ENCODE data around the gene MEOX2. TPM values are rescaled to one million over a fixed set of nuclear protein-coding genes. Genes with fewer than 3 reads are reported as not detected.

The MEOX2 gene
- total RNA-seq, 1 donor from 2014 or later, result 17.1 TPM

- Histone ChIP-seq H3K4me3 (peak overlapping the region; percentile 57), H3K27ac (no peak overlapping the region), H3K9me3 (no peaks in the 10 kb centered on the region), H3K27me3 (ENCODE audit: low read depth) (peaks cover 38% of the 10 kb centered on the region), H3K36me3 (no peaks in the 10 kb centered on the region), H3K4me1 (no peaks in the 10 kb centered on the region)
- DNase-seq (no peak), ATAC-seq (no peak)
- TF ChIP-seq, protein P1, sequence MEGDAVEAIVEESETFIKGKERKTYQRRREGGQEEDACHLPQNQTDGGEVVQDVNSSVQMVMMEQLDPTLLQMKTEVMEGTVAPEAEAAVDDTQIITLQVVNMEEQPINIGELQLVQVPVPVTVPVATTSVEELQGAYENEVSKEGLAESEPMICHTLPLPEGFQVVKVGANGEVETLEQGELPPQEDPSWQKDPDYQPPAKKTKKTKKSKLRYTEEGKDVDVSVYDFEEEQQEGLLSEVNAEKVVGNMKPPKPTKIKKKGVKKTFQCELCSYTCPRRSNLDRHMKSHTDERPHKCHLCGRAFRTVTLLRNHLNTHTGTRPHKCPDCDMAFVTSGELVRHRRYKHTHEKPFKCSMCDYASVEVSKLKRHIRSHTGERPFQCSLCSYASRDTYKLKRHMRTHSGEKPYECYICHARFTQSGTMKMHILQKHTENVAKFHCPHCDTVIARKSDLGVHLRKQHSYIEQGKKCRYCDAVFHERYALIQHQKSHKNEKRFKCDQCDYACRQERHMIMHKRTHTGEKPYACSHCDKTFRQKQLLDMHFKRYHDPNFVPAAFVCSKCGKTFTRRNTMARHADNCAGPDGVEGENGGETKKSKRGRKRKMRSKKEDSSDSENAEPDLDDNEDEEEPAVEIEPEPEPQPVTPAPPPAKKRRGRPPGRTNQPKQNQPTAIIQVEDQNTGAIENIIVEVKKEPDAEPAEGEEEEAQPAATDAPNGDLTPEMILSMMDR (IDR thresholded peaks at IDR 0.05), result no peak
- intact Hi-C loops (cut with DNase I), result no loop called here
These were observed 2.4 kb upstream of the MEOX2 start for GRCh38 chr7:15688911-15689310.

DNA sequence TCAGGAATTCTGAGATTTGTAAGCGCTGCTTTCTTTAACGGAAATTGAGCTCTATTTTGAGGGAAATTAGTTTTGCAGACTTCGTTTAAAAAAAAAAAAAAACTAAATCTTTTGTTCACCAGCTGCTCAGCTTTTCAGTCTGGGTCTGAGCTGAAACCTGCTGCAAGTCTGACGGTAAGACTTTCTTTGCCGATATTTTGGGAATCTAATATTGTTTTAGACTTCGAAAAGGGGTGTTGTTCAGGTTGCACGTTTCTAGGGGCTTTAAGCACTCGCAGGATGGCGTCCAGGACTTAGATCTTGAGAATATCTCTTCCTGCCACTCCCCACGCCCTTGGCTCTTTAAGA, 1.8 kb upstream of the MEOX2 start:
- H3K27ac ChIP-seq, result peak overlapping the region; percentile 80
- TF ChIP-seq, protein P1 (IDR thresholded peaks at IDR 0.05), result no peak
- no peak for DNase-seq
- peaks cover 38% of the 10 kb centered on the region for H3K27me3 ChIP-seq (ENCODE audit: low read depth)
- peak overlapping the region; percentile 57 for H3K4me3 ChIP-seq
- H3K36me3 ChIP-seq, result no peaks in the 10 kb centered on the region
- H3K4me1 ChIP-seq, result no peaks in the 10 kb centered on the region
- H3K9me3 ChIP-seq, result no peaks in the 10 kb centered on the region
- ATAC-seq, result no peak
- intact Hi-C loops (cut with DNase I), result no loop called here

- Histone ChIP-seq H3K27me3 (ENCODE audit: low read depth) (peaks cover 41% of the 10 kb centered on the region), H3K4me1 (no peaks in the 10 kb centered on the region), H3K9me3 (no peaks in the 10 kb centered on the region), H3K4me3 (peak overlapping the region; percentile 57), H3K27ac (peak overlapping the region; percentile 80), H3K36me3 (no peaks in the 10 kb centered on the region)
- DNase-seq (no peak), ATAC-seq (no peak)
- intact Hi-C loops (cut with DNase I), result no loop called here
- TF ChIP-seq, protein P1 (IDR thresholded peaks at IDR 0.05), result no peak
These were observed 1.2 kb upstream of the MEOX2 start for GRCh38 chr7:15687546-15688278.

GRCh38 chr7:15686957-15687545, 568 bp upstream of the MEOX2 start:
- Histone ChIP-seq H3K4me3 (peak overlapping the region; percentile 57), H3K36me3 (no peaks in the 10 kb centered on the region), H3K4me1 (no peaks in the 10 kb centered on the region), H3K27me3 (ENCODE audit: low read depth) (peaks cover 42% of the 10 kb centered on the region), H3K27ac (peak overlapping the region; percentile 80), H3K9me3 (no peaks in the 10 kb centered on the region)
- TF ChIP-seq, protein P1 (IDR thresholded peaks at IDR 0.05), result no peak
- DNase-seq, result no peak
- peak in 1 of 2 donors; percentile 21 for ATAC-seq
- intact Hi-C loops (cut with DNase I), result no loop called here

DNA sequence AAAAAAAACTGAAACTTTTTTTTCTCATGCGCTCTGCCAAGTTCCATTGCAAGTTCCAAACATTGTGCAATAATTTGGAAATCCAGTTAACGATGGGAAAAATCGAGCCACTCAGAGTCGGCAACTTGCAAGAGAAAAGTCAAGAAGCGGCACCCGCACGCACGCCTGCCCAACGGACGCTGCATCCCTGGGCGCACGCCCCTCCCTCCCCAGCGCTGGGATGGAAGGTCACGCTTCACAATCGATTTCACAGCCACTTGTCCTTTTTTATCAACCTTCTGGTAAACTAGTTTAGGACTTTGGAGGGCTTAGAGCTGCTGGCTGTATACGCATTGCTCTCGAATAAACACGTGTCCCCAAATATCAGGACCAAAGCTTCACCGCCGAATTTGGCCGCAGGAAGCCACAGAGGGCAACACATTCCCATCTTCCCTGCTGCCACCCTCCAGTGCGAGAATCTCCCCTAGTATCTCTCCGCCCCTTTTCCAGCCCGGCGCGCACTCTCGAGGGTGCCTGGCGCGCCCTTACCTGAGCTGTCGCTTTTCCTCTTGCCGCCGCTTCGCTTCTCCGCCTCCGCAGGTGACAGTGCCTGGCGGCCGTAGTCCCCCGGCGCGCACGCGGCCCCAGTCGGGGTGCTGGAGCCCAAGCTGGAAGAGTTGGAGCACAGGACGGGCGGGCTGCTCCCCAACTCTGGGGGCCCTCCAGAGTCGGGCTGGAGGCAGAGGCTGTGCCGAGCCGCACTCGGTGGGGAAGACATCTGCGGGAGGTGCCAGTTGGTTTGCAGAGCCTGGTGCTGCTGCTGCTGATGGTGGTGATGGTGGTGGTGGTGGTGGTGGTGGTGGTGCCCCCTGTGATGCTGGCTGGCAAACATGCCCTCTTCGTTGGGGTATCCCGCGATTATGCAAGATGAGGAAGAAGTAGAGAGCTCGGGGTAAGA, 857 bp downstream of the MEOX2 start:
- H3K27me3 ChIP-seq (ENCODE audit: low read depth), result peaks cover 42% of the 10 kb centered on the region
- ATAC-seq (peak; percentile 55 to 63), DNase-seq (peak; percentile 50)

More for the DNA sequence above, 857 bp downstream of the MEOX2 start:
- Histone ChIP-seq H3K4me1 (no peaks in the 10 kb centered on the region), H3K9me3 (no peaks in the 10 kb centered on the region), H3K27ac (peak overlapping the region; percentile 80), H3K36me3 (no peaks in the 10 kb centered on the region), H3K4me3 (peak overlapping the region; percentile 57)
- TF ChIP-seq, protein P1 (IDR thresholded peaks at IDR 0.05), result no peak
- intact Hi-C loops (cut with DNase I), result no loop called here

All from lower lobe of right lung (tissue), 2 donors.